Astrocyte (in vitro differentiated cells and primary cell): Measurements from ENCODE around the gene ROR2.

Experiments used
- EZH2 ChIP-seq: IDR thresholded peaks from 2 replicates; pipeline ENCODE4 v1.6.1; 2012; ENCODE audit warnings: mild to moderate bottlenecking, low read length, inconsistent platforms; ENCODE audit not compliant: insufficient read depth
- TF ChIP-seq, protein P1 (sequence below): IDR thresholded peaks from 2 replicates; pipeline ENCODE4 v1.5.1; 2011; ENCODE audit warnings: low read depth, mild to moderate bottlenecking, inconsistent platforms, low read length, moderate library complexity; ENCODE audit not compliant: insufficient read depth

DNA sequence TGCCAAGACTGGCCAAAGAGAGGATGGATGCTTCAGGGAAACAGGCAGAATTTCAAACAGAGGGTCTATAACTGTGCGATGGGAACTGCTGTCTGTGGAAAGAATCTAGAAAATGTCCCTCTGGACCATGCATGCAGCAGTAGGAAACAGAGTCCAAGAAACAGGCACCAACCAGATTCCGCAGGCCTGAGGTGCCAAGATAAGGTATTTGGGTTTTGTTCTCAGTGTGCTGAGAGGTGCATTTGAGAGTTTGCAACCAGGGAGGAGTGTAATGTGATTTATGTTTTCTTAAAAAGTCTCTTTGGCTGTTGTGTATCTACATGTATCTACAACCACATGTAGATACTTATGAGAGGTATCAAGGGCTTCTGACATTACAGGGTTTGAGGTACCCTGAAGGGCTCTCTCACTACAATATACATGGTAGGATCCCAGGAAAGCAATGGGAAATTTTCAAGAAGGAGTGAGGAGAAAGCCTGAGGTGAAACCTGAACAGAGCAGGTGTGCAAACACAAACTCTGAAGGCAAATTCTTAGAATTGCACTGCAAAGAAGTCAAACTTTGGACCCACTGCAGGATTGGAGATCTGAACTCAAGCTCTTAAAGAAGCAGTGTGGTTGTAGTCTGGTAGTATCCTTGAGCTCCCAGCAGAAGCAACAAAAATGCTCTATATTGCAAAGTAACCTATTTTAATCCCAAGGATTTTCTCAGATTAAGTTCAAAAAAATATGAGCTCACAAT is 343.6 kb downstream of the ROR2 start:
- TF ChIP-seq, protein P1, sequence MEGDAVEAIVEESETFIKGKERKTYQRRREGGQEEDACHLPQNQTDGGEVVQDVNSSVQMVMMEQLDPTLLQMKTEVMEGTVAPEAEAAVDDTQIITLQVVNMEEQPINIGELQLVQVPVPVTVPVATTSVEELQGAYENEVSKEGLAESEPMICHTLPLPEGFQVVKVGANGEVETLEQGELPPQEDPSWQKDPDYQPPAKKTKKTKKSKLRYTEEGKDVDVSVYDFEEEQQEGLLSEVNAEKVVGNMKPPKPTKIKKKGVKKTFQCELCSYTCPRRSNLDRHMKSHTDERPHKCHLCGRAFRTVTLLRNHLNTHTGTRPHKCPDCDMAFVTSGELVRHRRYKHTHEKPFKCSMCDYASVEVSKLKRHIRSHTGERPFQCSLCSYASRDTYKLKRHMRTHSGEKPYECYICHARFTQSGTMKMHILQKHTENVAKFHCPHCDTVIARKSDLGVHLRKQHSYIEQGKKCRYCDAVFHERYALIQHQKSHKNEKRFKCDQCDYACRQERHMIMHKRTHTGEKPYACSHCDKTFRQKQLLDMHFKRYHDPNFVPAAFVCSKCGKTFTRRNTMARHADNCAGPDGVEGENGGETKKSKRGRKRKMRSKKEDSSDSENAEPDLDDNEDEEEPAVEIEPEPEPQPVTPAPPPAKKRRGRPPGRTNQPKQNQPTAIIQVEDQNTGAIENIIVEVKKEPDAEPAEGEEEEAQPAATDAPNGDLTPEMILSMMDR = no peak
- no peak for TF ChIP-seq EZH2
